ENCODE data around the gene GDF10.

The GDF10 gene

GRCh38 chr10:47332371-47332770 lies 32.4 kb downstream of the GDF10 start:
- Histone ChIP-seq H3K9ac (ENCODE audit: low read length) (no peak overlapping the region), H3K27me3 (replicated peaks; ENCODE audit: insufficient read depth, low read length) (no peaks in the 10 kb centered on the region), H3K4me3 (ENCODE audit: low read length) (no peak overlapping the region), H3K36me3 (replicated peaks; ENCODE audit: insufficient read depth, low read length) (no peaks in the 10 kb centered on the region), H3K4me2 (ENCODE audit: low read depth, low read length) (no peak overlapping the region), H2AFZ (ENCODE audit: low read length) (no peak overlapping the region), H3F3A (ENCODE audit: insufficient read depth, low read length) (no peaks in the 10 kb centered on the region), H3K27ac (ENCODE audit: low read length) (no peak overlapping the region), H3K9me2 (replicated peaks; ENCODE audit: insufficient read depth, low read length) (no peaks in the 10 kb centered on the region), H3K9me3 (replicated peaks; ENCODE audit: insufficient read depth, low read length) (no peaks in the 10 kb centered on the region), H4K20me1 (ENCODE audit: insufficient read depth, low read length) (no peaks in the 10 kb centered on the region), H3K79me2 (ENCODE audit: low read length) (no peaks in the 10 kb centered on the region), H3K4me1 (ENCODE audit: low read length) (no peaks in the 10 kb centered on the region)
- TF ChIP-seq EZH2 (optimal IDR thresholded peaks at IDR 0.05; ENCODE audit: low read depth, low read length) (no peak), EZH2phosphoT487 (IDR thresholded peaks at IDR 0.05; ENCODE audit: low read length) (no peak)
- no peak for DNase-seq

- no peaks in the 10 kb centered on the region for H3K79me2 ChIP-seq (ENCODE audit: low read length)
- H3K9ac ChIP-seq (ENCODE audit: low read length), result no peak overlapping the region
- no peaks in the 10 kb centered on the region for H3K36me3 ChIP-seq (replicated peaks; ENCODE audit: insufficient read depth, low read length)
- no peaks in the 10 kb centered on the region for H3K9me2 ChIP-seq (replicated peaks; ENCODE audit: insufficient read depth, low read length)
- no peak overlapping the region for H3K4me3 ChIP-seq (ENCODE audit: low read length)
- no peak overlapping the region for H3K4me2 ChIP-seq (ENCODE audit: low read depth, low read length)
- no peaks in the 10 kb centered on the region for H3K9me3 ChIP-seq (replicated peaks; ENCODE audit: insufficient read depth, low read length)
- H3K27me3 ChIP-seq (replicated peaks; ENCODE audit: insufficient read depth, low read length), result no peaks in the 10 kb centered on the region
- H3K27ac ChIP-seq (ENCODE audit: low read length), result no peak overlapping the region
- TF ChIP-seq CTCF (IDR thresholded peaks at IDR 0.05; ENCODE audit: low read length) (no peak), EZH2 (optimal IDR thresholded peaks at IDR 0.05; ENCODE audit: low read depth, low read length) (no peak), EZH2phosphoT487 (IDR thresholded peaks at IDR 0.05; ENCODE audit: low read length) (no peak)
- no peak for DNase-seq
- no peaks in the 10 kb centered on the region for H4K20me1 ChIP-seq (ENCODE audit: insufficient read depth, low read length)
- H3F3A ChIP-seq (ENCODE audit: insufficient read depth, low read length), result no peaks in the 10 kb centered on the region
- H3K4me1 ChIP-seq (ENCODE audit: low read length), result no peaks in the 10 kb centered on the region
- no peak overlapping the region for H2AFZ ChIP-seq (ENCODE audit: low read length)
These were observed 32.9 kb downstream of the GDF10 start for GRCh38 chr10:47332946-47333345.

GRCh38 chr10:47333532-47333931 lies 33.5 kb downstream of the GDF10 start:
- Histone ChIP-seq H3K4me2 (ENCODE audit: low read depth, low read length) (no peak overlapping the region), H3K4me1 (ENCODE audit: low read length) (no peaks in the 10 kb centered on the region), H3K9me2 (replicated peaks; ENCODE audit: insufficient read depth, low read length) (no peaks in the 10 kb centered on the region), H4K20me1 (ENCODE audit: insufficient read depth, low read length) (no peaks in the 10 kb centered on the region), H3K79me2 (ENCODE audit: low read length) (no peaks in the 10 kb centered on the region), H3K27ac (ENCODE audit: low read length) (no peak overlapping the region), H2AFZ (ENCODE audit: low read length) (no peak overlapping the region), H3K4me3 (ENCODE audit: low read length) (no peak overlapping the region), H3K27me3 (replicated peaks; ENCODE audit: insufficient read depth, low read length) (no peaks in the 10 kb centered on the region; the same call in 1 of the 2 replicates), H3F3A (ENCODE audit: insufficient read depth, low read length) (no peaks in the 10 kb centered on the region), H3K9ac (ENCODE audit: low read length) (no peak overlapping the region), H3K36me3 (replicated peaks; ENCODE audit: insufficient read depth, low read length) (no peaks in the 10 kb centered on the region), H3K9me3 (replicated peaks; ENCODE audit: insufficient read depth, low read length) (no peaks in the 10 kb centered on the region)
- no peak for DNase-seq
- TF ChIP-seq CTCF (IDR thresholded peaks at IDR 0.05; ENCODE audit: low read length), result no peak
- TF ChIP-seq EZH2phosphoT487 (IDR thresholded peaks at IDR 0.05; ENCODE audit: low read length), result no peak
- TF ChIP-seq EZH2 (optimal IDR thresholded peaks at IDR 0.05; ENCODE audit: low read depth, low read length), result no peak

- no peak overlapping the region for H3K4me3 ChIP-seq (ENCODE audit: low read length)
- no peak for DNase-seq
- no peak overlapping the region for H3K4me2 ChIP-seq (ENCODE audit: low read depth, low read length)
- H3K9ac ChIP-seq (ENCODE audit: low read length), result no peak overlapping the region
- no peaks in the 10 kb centered on the region for H3K9me3 ChIP-seq (replicated peaks; ENCODE audit: insufficient read depth, low read length)
- no peak overlapping the region for H3K27ac ChIP-seq (ENCODE audit: low read length)
- no peak overlapping the region for H2AFZ ChIP-seq (ENCODE audit: low read length)
- no peaks in the 10 kb centered on the region for H3K79me2 ChIP-seq (ENCODE audit: low read length)
- H3K9me2 ChIP-seq (replicated peaks; ENCODE audit: insufficient read depth, low read length), result no peaks in the 10 kb centered on the region
- H4K20me1 ChIP-seq (ENCODE audit: insufficient read depth, low read length), result no peaks in the 10 kb centered on the region
- no peaks in the 10 kb centered on the region for H3K4me1 ChIP-seq (ENCODE audit: low read length)
- H3K36me3 ChIP-seq (replicated peaks; ENCODE audit: insufficient read depth, low read length), result no peaks in the 10 kb centered on the region
- H3F3A ChIP-seq (ENCODE audit: insufficient read depth, low read length), result no peaks in the 10 kb centered on the region
- no peaks in the 10 kb centered on the region; the same call in 1 of the 2 replicates for H3K27me3 ChIP-seq (replicated peaks; ENCODE audit: insufficient read depth, low read length)
- TF ChIP-seq EZH2 (optimal IDR thresholded peaks at IDR 0.05; ENCODE audit: low read depth, low read length) (no peak), CTCF (IDR thresholded peaks at IDR 0.05; ENCODE audit: low read length) (no peak), EZH2phosphoT487 (IDR thresholded peaks at IDR 0.05; ENCODE audit: low read length) (no peak)
These were observed 34.7 kb downstream of the GDF10 start for GRCh38 chr10:47334466-47335295.
